Measurements from ENCODE around the gene FPGT.
"Not testable (repeated sequence)": the region's sequence is repeated elsewhere in the genome, so short reads cannot be mapped to it uniquely, and the experiment has no call there.

FPGT gene

DNA sequence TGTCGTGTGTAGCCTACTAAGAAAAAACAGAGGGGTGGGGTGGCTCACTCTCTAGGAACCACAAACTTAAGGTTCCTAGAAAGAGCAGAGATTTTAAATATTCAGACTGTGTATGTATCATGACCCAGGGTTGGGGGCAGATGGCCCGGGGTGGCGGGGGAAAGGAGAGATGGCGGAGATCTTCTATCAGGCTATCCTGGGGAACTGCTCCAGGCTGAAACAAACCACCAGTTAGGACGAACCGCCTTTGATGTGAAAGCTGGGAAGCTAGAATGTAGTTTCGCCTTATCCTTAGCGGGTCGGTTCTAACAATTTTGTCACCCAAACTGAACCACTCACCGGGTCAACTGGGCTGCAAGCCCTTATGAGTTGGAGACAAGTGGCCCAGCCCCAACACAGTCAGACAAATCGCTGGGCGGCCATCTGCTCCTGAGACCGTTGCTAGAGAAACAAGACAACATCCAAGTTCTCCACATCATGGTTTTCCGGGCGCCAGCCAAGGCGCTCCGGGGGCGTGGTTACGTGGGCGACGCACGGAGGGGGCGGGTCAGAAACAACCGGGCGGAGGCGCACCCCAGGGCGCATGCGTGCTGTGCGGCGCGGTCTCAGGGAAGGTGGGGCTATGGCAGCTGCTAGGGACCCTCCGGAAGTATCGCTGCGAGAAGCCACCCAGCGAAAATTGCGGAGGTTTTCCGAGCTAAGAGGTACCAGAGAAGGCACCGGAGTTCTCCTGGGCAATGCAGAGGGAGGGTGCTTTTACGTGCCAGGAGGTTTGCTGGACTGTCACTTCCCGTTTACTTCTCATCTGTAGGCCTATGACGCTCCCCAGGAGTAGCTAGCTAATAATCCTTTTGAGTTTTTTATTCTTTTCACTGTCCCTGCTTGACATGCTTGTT, at the start of gene FPGT, which contains the start of gene LRRIQ3:
Gene FPGT, plus strand, starts transcription at position 586 of the 896 bp plus-strand sequence. Its CDS starts 37 bp downstream, at position 623.
Gene LRRIQ3, minus strand, starts transcription at position 520 of the 896 bp plus-strand sequence. CDS start 14,492 bp downstream, outside the sequence.
- DNase-seq, result peak; percentile 71

DNA sequence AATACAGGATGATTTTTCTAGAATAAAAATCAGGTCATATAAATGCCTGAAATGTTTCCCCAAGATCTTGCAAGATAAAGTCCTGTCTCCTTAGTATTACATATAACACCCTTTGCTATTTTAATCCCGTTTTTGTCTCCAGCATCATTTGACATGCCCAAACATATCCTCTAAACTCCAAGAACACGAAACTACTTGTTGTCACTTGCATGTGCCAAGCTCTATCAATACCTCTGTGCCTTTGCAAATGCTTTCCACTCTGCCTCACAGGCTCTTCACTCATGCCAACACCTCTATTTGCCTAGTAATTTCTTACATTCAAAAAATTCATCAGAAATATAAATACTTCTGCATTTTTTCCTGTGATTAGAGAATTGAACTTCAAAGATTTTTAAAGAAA, 38.0 kb upstream of the FPGT start:
- DNase-seq, result no peak

DNA sequence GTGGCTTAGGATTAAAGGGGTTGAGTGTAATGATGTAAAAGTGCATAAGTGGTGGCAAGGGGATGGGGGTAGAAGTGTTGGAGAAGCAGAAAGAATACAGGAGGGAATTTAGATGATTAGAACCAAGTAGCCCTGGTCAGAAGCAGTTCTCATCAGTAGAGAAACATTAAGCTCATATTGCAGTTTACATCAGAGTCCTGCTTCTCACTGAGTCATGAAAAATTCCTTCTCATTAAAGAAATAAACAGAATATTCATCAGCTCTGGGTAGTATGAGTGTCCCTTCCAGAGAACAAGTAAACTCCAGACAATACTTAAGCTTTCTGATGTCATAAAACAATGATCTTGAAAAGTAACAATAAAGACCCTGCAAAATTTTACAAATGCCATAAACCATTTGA, 36.5 kb upstream of the FPGT start:
- no peak for DNase-seq

DNA sequence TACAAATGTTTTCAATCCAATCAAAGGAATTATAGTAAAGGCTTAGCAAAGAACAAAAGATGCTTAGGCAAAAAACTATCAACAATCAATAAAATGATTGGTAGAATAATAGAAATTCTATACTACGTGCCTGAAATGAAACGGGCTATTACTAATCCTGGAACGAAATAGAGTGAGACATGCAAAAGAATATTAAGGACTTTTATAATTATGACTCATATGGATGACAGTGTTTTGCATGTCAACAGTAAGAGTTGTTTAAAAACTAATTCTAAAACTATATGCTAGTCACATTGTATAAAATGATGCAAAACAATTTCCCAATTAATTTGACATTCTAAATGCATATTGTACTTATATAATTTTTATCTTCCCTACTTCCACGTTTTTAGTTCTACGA, 35.7 kb upstream of the FPGT start:
- DNase-seq, result no peak

DNA sequence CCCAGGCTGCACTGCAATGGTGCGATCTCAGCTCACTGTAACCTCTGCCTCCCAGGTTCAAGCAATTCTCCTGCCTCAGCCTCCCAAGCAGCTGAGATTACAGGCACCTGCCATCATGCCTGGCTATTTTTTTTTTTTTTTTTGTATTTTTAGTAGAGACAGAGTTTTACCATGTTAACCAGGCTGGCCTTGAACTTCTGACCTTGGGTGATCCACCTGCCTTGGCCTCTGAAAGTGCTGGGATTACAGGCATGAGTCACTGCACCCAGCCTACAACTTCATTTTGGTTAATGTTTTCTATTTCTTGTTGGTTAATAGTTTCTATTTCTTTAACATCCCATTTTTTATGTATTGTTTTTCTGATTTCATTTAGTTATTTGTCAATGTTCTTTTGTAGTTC, 23.6 kb upstream of the FPGT start:
- DNase-seq, result not testable (repeated sequence)

DNA sequence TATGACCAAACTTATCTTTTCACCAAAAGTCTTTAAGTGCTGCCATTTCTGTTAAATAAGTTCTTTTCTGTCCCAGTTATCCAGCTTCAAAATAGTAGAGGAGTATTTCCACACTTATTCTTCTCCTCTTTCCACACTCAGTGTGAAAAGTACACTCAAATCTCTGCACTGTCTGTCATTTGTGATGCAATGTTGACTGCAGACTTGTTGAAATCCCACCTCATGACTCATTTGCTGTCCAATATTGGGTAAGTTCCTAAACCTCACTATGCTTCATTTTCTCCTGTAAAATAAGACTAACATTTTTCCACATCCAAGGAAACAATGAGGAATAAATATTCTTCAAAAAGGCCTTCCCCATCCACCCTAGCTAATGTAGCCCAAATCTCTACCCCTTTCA, 17.6 kb upstream of the FPGT start:
- no peak for DNase-seq

DNA sequence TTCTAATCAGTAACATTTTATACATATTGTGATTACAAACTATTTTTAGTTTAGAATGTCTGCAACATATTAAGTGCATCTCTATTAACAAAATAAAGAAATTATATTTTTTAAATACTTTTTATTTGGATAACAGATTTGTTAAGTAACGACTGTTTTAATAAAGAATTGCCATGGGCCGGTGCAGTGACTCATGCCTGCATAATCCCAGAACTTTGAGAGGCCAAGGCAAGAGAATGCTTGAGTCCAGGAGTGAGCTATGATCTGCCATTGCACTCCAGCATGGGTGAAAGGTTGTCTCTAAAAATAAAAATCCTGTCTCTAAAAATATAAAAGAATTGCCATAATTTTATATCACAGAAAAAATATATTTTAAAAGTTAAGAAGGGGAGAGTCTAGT, 4.1 kb upstream of the FPGT start:
- DNase-seq, result peak; percentile 8

DNA sequence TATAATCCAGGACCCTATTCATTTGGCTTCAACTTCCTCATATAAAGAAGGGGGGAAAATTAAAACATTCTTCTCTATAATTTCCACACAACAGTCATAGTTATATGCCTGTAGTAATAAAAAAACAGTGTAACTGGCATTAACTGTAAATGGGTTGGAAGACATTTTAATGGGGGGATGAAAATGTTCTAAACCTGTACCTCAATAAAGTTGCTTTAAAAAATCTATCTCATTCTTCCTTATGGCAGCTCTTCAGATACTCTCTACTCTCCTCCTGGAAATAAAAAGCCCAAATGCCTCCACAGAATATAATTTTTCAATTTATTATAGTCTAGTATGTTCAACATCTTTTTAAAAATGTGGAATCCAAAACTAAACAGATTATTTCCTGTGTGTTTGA, 2.7 kb upstream of the FPGT start:
- DNase-seq, result no peak

DNA sequence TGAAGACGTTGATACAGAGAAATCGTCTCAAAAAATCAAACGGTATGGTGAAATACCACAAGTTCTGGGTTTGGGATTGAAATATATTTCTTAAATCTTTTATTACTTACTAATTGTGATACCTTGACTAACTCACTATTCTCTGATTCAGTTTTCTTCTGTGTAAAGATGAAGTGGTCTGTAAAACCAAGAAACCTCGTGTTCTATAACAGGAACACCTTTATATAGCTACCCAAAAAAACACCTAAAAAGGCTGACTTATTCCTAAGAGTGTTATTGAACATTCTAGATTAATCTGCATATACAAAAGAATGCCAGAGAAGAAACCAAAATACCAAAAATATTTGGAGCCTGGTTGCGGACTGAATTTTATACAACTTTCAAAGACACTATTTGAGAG, 787 bp upstream of the FPGT start:
- no peak for DNase-seq

DNA sequence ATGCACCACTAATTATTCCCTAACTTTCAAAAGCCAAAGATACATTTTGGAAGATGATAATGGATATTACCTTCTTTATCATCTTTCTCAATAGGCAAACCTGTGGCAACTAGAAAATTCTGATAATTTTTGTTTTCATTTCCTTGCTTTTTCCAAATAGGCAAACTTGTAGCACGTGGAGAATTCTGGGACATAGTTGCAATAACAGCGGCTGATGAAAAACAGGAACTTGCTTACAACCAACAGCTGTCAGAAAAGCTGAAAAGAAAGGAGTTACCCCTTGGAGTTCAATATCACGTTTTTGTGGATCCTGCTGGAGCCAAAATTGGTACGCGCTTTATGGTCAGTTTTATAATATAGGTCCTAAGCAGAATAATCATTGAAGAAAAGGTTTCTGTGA, 1.5 kb downstream of the FPGT start:
- no peak for DNase-seq

DNA sequence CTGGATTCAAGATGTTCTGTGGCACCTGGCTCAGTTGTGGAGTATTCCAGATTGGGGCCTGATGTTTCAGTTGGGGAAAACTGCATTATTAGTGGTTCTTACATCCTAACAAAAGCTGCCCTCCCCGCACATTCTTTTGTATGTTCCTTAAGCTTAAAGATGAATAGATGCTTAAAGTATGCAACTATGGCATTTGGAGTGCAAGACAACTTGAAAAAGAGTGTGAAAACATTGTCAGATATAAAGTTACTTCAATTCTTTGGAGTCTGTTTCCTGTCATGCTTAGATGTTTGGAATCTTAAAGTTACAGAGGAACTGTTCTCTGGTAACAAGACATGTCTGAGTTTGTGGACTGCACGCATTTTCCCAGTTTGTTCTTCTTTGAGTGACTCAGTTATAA, 7.2 kb downstream of the FPGT start:
- DNase-seq, result no peak

DNA sequence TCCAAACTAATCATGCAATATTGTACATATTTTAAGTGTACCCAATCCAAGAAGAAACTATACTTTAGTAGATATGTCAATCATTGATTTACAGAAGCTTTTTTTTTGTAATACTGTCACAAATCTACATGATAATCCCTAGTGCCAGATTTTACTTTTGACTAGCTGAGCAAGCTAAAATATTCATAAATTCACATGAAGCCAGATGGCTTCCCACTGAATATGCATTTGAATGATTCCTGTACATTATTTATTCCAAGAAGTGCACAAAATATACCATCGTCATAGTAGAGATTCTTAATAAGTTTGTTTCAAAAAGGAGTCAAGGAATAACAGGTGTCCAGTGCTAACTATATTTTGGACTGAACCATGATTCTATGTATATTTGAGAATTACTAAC, 17.2 kb downstream of the FPGT start:
- DNase-seq, result no peak

DNA sequence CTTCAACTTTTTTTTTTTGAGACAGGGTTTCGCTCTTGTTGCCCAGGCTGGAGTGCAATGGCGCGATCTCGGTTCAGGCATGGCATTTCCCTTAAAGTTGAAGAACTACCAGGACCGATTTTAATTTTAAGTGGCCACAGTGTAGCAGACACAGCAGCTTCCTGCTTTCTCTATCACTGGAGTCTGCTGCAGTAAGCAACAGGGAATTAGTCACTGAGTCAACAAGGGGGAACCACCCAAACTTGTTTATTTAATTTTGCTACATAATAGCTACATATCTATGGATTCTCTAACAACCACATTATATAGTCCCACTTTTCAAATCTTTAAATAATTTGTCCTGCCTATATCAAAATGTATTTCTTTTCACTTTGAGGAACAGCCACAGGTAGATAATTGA, 24.7 kb downstream of the FPGT start:
- DNase-seq, result no peak

DNA sequence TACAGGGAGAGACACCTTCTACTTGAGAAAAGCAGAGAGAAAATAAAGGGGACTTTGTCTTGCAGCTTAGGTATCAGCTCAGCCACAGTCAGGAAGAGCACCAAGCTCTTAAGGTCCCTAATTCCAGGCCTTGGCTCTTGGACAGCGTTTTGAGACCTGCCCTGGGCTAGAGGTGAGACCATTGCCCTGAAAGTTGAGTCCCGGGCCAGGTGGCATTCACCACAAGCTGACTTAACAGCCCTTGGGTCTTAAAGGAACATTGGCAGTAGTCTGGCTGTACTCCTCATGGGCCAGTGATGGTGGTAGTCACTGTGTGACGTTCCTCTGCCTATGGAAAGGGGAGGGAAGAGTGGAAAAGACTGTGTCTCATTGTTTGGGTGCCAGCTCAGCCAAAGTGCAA, 25.4 kb downstream of the FPGT start:
- no peak for DNase-seq

DNA sequence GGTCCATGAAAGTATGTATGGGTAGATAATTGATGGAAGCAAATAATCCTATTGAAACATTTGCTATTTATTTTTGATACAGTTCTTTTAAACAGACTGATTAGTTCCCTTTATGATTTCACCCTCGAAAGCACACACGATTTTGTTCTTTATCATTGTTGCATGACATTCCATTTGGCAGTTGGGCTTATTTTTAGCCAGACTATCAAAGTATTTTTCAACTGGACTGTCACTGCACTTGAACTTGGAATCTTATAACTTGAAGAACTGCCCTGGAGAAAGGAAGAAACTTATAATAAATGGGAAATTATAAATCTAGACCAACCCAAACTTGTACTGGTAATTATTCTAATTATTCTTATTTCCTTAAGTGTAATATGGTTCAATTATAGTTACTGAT, 37.1 kb downstream of the FPGT start, which contains the start of gene TNNI3K:
Gene TNNI3K, plus strand, starts transcription at position 235 of the 400 bp plus-strand sequence. Its CDS starts 65 bp downstream, at position 300.
- no peak for DNase-seq

DNA sequence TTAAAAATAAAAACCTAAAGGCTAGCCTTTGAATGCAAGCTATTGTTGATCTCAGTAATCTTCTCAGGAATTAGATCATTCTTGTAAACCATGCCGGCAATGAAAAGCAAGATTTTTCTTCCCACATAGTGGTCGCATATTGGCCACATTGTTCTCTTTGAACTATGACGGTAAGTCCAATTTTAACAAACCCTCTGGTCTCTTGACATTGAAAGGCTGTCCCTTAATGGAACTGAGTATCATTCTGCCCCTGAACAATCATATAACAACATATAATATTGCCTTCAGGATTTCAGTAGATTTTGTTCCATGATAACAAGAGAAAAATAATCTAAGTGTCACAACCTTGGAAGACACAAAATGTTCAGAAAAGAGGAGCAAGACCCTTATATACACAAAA, 38.4 kb downstream of the FPGT start:
- no peak for DNase-seq

DNA sequence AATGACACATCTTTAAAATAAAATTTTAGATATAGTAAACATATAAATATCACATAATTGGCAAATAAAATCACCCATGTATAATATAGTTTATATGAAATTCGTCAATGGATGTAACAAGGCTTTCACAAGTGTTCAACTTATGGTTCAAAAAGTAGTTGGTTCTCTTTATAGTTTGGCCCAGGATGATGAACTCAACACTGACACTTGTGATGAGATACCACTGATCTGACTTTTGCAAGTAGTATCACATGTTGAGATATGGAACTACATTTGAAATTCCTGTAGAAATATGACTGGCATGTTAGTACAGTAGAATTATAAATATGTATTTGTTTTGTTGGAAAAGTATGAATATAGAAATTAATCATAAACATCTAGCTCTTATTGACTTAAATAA, 39.0 kb downstream of the FPGT start:
- DNase-seq, result no peak

DNA sequence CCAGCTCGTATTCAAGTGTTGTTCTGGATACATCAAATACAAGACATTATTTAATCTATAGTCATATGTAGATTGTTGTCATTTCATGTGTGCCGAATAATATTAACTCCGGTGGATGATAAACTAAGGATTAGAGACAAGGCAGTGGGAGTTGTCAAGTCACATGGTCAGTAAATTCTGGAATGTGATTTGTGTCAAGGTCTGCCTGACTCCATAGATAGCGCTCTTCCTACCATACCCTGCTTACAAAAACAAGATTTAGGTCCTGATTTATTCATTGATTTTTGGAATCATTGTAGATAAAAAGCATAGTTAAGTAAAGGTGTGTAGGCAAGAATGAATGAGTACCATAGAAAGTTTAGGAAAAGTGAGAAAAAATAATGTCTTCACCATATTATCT, 39.7 kb downstream of the FPGT start:
- no peak for DNase-seq

DNA sequence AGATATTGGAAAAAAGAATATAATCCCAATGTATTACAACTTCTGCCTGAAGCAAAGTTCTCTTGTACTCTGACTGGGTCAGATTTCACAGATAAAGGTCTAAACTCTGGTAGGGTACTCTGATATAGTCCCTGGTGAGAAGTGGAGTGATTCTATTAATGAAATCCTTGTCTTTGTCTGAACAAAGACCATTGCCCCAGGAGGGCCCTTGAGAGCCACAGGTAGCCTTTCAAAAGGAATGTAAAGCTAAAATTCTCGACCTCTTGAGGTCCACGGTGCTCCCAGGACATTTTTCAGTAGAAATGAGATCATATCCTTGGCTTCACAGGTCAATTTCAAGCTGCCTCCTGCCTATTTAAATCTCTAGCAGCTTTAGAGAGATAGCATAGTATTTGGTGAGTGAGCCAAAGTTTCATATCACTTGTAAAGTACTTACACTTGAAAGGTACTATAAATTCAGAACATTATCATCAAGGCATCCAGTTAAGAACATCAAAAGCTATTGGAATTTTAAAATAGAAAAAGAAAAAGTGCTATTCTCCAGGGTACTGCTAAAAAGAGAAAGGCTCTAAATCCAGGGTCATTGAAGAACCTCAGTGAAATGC, 47.2 kb downstream of the FPGT start:
- DNase-seq, result no peak

DNA sequence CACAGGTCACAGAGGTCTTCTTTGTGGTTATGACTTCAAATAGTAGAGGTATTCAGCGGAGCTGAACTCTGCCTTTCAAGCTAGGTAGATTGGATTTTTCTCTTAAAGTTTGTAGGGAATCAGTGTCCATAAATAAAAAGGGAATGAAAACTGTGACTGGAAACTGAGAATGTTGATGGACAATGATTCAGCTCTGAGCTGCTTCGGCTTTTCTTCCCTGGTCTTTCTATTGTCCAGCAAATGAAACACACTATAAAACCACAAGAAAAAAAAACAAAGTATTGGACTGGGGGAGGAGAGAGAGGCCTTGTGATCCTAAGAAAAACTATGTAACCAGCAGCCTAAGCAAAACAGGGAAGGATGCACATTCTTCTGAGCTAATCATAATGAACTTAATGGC, 48.3 kb downstream of the FPGT start:
- DNase-seq, result no peak

DNA sequence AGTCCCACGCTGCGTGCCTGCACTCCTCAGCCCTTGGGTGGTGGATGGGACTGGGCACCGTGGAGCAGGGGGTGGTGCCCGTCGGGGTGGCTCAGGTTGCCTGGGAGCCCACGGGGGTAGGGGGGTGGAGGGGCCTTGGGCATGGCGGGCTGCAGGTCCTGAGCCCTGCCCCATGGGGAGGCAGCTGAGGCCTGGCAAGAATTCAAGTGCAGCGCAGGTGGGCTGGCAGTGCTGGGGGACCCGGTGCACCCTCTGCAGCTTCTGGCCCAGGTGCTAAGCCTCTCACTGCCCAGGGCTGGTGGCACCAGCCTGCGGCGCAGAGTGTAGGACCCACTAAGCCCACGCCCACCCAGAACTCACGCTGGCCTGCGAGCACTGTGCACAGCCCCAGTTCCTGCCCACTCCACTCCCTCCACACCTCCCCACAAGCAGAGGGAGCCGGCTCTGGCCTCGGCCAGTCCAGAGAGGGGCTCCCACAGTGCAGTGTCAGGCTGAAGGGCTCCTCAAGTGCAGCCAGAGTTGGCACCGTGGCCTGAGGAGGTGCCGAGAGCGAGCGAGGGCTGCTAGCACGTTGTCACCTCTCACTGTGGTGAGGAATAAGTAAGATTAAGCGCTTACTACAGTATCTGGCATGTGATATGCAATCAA, 50.0 kb downstream of the FPGT start:
- DNase-seq, result no peak

DNA sequence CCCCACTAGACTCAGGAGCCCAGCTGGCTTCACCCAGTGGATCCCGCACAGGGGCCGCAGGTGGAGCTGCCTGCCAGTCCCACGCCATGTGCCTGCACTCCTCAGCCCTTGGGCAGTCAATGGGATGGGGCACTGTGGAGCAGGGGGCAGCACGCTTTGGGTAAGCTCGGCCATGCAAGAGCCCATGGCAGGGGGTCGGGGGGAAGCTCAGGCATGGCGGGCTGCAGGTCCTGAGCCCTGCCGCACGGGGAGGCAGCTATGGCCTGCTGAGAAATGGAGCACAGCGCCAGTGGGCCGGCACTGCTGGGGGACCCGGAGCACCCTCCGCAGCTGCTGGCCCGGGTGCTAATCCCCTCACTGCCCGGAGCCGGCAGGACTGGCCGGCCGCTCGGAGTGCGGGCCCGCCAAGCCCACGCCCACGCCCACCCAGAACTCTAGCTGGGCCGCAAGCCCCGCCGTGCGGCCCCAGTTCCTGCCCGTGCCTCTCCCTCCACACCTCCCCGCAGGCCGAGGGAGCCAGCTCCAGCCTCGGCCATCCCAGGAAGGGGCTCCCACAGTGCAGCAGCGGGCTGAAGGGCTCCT, 55.3 kb downstream of the FPGT start:
- DNase-seq, result not testable (repeated sequence)
